WTC11 (cell line): Measurements from ENCODE around the gene B4GALT6. TPM values are rescaled to one million over a fixed set of nuclear protein-coding genes. Genes with fewer than 3 reads are reported as not detected.

Experiments
- ATAC-seq: fragments of 200-7000 bp; cut with Tn5 transposase; 2 replicates; pipeline ENCODE4 v1.10.0; 2021; ENCODE audit warnings: mild to moderate bottlenecking, moderate library complexity
- CTCF ChIA-PET: fragments of 300-600 bp; sonication (Branson Sonifier 250); formaldehyde crosslinking; loops from one replicate; lab custom pipeline; 2021; ENCODE audit warnings: antibody characterized with exemption; lab: Charles Lee
- POLR2A ChIA-PET: fragments of 350-600 bp; sonication (Branson Sonifier 250); formaldehyde crosslinking; loops from one replicate; lab custom pipeline; 2021; ENCODE audit warnings: antibody characterized with exemption; lab: Charles Lee
- DNase-seq: peaks from one replicate; pipeline ENCODE4 v3.0.0; 2021; ENCODE audit warnings: low spot score
- H3K27ac Mint-ChIP-seq: 2 replicates; pipeline ENCODE4 v1.8.0; 2021; ENCODE audit warnings: mixed read lengths
- H3K27me3 Mint-ChIP-seq: 2 replicates; pipeline ENCODE4 v1.8.0; 2021; ENCODE audit warnings: low read depth, mild to moderate bottlenecking, moderate library complexity, mixed read lengths
- H3K36me3 Mint-ChIP-seq: 2 replicates; pipeline ENCODE4 v1.8.0; 2021; ENCODE audit warnings: mixed read lengths
- H3K4me1 Mint-ChIP-seq: 2 replicates; pipeline ENCODE4 v1.8.0; 2022; ENCODE audit warnings: mixed read lengths
- H3K4me3 Mint-ChIP-seq: 2 replicates; pipeline ENCODE4 v1.8.0; 2021; ENCODE audit warnings: mild to moderate bottlenecking, moderate library complexity, mixed read lengths
- H3K9me3 Mint-ChIP-seq: 2 replicates; pipeline ENCODE4 v1.8.0; 2021; ENCODE audit warnings: mixed read lengths
- CBFB ChIP-seq: sonication (generic); formaldehyde crosslinking; IDR thresholded peaks from 2 replicates; pipeline ENCODE4 v1.8.1; 2022; ENCODE audit warnings: mild to moderate bottlenecking, low read depth, missing genetic modification reagents
- NR1H2 ChIP-seq: sonication (generic); formaldehyde crosslinking; IDR thresholded peaks from 2 replicates; pipeline ENCODE4 v1.9.0; 2021; ENCODE audit warnings: mild to moderate bottlenecking, moderate library complexity, missing genetic modification reagents
- OVOL2 ChIP-seq: fragments of 250-450 bp; sonication (Bioruptor Pico); IDR thresholded peaks from 2 replicates; pipeline ENCODE4 v1.9.0; 2021; ENCODE audit warnings: mild to moderate bottlenecking, borderline replicate concordance
- PRRX2 ChIP-seq: fragments of 250-450 bp; sonication (Bioruptor Pico); IDR thresholded peaks from 2 replicates; pipeline ENCODE4 v1.8.0; 2021; ENCODE audit warnings: mild to moderate bottlenecking
- SMAD3 ChIP-seq: sonication (generic); formaldehyde crosslinking; IDR thresholded peaks from 2 replicates; pipeline ENCODE4 v1.8.0; 2022; ENCODE audit warnings: missing genetic modification reagents, mild to moderate bottlenecking, borderline replicate concordance
- ZNF232 ChIP-seq: sonication (generic); formaldehyde crosslinking; IDR thresholded peaks from 2 replicates; pipeline ENCODE4 v1.8.0; 2022; ENCODE audit warnings: mild to moderate bottlenecking, missing genetic modification reagents
- total RNA-seq: library from RNA; stranded (reverse); gene quantifications from 3 replicates; pipeline ENCODE4 v1.2.3, GENCODE V29; 2021
- TF ChIP-seq, protein P1 (sequence below): fragments of 250-450 bp; sonication (Bioruptor Pico); IDR thresholded peaks from 2 replicates; pipeline ENCODE4 v1.9.0; 2021; ENCODE audit warnings: moderate library complexity, mild to moderate bottlenecking, inconsistent platforms, borderline replicate concordance
- TF ChIP-seq, protein P2 (sequence below): sonication (generic); formaldehyde crosslinking; IDR thresholded peaks from 2 replicates; pipeline ENCODE4 v1.8.0; 2022; ENCODE audit warnings: mild to moderate bottlenecking, missing genetic modification reagents
- TF ChIP-seq, protein P3 (sequence below): fragments of 250-450 bp; sonication (Bioruptor Pico); IDR thresholded peaks from 2 replicates; pipeline ENCODE4 v1.9.0; 2021; ENCODE audit warnings: mild to moderate bottlenecking, borderline replicate concordance
- TF ChIP-seq, protein P4 (sequence below): sonication (generic); formaldehyde crosslinking; IDR thresholded peaks from 2 replicates; pipeline ENCODE4 v1.8.0; 2023; ENCODE audit warnings: mild to moderate bottlenecking, missing genetic modification reagents
- TF ChIP-seq, protein P5 (sequence below): sonication (generic); formaldehyde crosslinking; IDR thresholded peaks from 2 replicates; pipeline ENCODE4 v1.8.0; 2023; ENCODE audit warnings: missing genetic modification reagents, mild to moderate bottlenecking, borderline replicate concordance
- TF ChIP-seq, protein P6 (sequence below): fragments of 200-600 bp; IDR thresholded peaks from 2 replicates; pipeline ENCODE4 v1.8.0; 2022; ENCODE audit warnings: antibody characterized with exemption
- TF ChIP-seq, protein P7 (sequence below): sonication (generic); formaldehyde crosslinking; conservative IDR thresholded peaks from 2 replicates; pipeline ENCODE4 v1.8.1; 2023; ENCODE audit warnings: mild to moderate bottlenecking, low read depth, missing genetic modification reagents, moderate library complexity

The B4GALT6 gene
- total RNA-seq, 1 experiment from 2014 or later = 50.6 TPM

DNA sequence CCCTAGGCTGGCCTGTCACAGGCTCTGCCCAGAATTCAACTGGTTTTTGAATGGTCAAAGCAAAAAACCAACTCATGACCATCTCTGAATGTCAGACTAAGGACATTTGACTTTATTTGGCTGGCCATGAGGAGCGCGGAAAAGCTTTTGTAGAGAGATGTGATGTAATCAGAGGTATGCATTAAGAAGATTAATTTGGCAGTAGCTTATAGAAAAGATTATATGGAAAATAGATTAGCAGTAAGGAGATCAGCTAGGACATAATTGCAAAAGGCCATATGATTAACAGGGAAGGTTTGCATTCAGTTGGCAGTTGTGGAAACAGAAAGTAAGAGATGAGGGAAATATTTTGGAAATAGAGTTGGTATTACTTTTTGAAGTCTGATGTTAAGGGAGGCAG, 105.0 kb downstream of the B4GALT6 start:
- no peak for DNase-seq
- ATAC-seq = no peak
- no peak overlapping the region for H3K27ac Mint-ChIP-seq
- TF ChIP-seq, protein P1, sequence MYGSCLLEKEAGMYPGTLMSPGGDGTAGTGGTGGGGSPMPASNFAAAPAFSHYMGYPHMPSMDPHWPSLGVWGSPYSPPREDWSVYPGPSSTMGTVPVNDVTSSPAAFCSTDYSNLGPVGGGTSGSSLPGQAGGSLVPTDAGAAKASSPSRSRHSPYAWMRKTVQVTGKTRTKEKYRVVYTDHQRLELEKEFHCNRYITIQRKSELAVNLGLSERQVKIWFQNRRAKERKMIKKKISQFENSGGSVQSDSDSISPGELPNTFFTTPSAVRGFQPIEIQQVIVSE (CRISPR knock-in tag) = no peak
- TF ChIP-seq CBFB (CRISPR knock-in tag) (no peak), ZNF232 (CRISPR knock-in tag) (no peak), NR1H2 (CRISPR knock-in tag) (no peak), PRRX2 (CRISPR knock-in tag) (no peak), OVOL2 (CRISPR knock-in tag) (no peak)
- TF ChIP-seq, protein P2, sequence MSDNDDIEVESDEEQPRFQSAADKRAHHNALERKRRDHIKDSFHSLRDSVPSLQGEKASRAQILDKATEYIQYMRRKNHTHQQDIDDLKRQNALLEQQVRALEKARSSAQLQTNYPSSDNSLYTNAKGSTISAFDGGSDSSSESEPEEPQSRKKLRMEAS (CRISPR knock-in tag) = no peak
- TF ChIP-seq, protein P3, sequence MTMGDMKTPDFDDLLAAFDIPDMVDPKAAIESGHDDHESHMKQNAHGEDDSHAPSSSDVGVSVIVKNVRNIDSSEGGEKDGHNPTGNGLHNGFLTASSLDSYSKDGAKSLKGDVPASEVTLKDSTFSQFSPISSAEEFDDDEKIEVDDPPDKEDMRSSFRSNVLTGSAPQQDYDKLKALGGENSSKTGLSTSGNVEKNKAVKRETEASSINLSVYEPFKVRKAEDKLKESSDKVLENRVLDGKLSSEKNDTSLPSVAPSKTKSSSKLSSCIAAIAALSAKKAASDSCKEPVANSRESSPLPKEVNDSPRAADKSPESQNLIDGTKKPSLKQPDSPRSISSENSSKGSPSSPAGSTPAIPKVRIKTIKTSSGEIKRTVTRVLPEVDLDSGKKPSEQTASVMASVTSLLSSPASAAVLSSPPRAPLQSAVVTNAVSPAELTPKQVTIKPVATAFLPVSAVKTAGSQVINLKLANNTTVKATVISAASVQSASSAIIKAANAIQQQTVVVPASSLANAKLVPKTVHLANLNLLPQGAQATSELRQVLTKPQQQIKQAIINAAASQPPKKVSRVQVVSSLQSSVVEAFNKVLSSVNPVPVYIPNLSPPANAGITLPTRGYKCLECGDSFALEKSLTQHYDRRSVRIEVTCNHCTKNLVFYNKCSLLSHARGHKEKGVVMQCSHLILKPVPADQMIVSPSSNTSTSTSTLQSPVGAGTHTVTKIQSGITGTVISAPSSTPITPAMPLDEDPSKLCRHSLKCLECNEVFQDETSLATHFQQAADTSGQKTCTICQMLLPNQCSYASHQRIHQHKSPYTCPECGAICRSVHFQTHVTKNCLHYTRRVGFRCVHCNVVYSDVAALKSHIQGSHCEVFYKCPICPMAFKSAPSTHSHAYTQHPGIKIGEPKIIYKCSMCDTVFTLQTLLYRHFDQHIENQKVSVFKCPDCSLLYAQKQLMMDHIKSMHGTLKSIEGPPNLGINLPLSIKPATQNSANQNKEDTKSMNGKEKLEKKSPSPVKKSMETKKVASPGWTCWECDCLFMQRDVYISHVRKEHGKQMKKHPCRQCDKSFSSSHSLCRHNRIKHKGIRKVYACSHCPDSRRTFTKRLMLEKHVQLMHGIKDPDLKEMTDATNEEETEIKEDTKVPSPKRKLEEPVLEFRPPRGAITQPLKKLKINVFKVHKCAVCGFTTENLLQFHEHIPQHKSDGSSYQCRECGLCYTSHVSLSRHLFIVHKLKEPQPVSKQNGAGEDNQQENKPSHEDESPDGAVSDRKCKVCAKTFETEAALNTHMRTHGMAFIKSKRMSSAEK (CRISPR knock-in tag) = no peak
- TF ChIP-seq, all 79 proteins: peak for 0
- Mint-ChIP-seq H3K9me3 (0 out of 2 replicates have a peak, but pooled peaks cover 3% of the 10 kb centered on the region), H3K27me3 (no peaks in the 10 kb centered on the region), H3K4me3 (no peak overlapping the region), H3K4me1 (0 out of 2 replicates have a peak, but pooled peaks cover 2% of the 10 kb centered on the region), H3K36me3 (no peaks in the 10 kb centered on the region)
- ChIA-PET POLR2A (no interaction called here), CTCF (interaction anchor here (1.2 kb wide), 1 partner anchor 23 kb away, joined by 5 read pairs; no protein-coding TSS in a partner anchor)

DNA sequence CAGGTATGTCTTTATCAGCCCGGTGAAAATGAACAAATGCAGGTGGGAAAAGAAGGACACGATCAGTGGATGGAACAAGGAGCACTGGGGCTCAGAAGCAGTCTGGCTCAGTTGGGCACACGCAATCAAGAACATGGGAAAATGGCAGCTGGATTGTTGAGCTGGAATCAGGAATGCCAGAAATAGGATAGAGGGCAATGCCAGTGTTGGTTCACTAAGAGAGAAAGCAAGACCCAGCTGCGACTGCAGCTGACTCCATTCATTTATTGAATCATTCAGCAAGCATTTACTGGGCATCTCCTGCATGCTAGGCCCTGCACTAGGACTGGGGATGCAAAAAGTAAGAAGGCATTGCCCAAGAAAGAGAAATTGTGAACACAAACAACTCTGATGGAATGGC, 106.3 kb downstream of the B4GALT6 start:
- TF ChIP-seq, protein P4, sequence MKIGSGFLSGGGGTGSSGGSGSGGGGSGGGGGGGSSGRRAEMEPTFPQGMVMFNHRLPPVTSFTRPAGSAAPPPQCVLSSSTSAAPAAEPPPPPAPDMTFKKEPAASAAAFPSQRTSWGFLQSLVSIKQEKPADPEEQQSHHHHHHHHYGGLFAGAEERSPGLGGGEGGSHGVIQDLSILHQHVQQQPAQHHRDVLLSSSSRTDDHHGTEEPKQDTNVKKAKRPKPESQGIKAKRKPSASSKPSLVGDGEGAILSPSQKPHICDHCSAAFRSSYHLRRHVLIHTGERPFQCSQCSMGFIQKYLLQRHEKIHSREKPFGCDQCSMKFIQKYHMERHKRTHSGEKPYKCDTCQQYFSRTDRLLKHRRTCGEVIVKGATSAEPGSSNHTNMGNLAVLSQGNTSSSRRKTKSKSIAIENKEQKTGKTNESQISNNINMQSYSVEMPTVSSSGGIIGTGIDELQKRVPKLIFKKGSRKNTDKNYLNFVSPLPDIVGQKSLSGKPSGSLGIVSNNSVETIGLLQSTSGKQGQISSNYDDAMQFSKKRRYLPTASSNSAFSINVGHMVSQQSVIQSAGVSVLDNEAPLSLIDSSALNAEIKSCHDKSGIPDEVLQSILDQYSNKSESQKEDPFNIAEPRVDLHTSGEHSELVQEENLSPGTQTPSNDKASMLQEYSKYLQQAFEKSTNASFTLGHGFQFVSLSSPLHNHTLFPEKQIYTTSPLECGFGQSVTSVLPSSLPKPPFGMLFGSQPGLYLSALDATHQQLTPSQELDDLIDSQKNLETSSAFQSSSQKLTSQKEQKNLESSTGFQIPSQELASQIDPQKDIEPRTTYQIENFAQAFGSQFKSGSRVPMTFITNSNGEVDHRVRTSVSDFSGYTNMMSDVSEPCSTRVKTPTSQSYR (CRISPR knock-in tag) = no peak
- TF ChIP-seq, protein P5, sequence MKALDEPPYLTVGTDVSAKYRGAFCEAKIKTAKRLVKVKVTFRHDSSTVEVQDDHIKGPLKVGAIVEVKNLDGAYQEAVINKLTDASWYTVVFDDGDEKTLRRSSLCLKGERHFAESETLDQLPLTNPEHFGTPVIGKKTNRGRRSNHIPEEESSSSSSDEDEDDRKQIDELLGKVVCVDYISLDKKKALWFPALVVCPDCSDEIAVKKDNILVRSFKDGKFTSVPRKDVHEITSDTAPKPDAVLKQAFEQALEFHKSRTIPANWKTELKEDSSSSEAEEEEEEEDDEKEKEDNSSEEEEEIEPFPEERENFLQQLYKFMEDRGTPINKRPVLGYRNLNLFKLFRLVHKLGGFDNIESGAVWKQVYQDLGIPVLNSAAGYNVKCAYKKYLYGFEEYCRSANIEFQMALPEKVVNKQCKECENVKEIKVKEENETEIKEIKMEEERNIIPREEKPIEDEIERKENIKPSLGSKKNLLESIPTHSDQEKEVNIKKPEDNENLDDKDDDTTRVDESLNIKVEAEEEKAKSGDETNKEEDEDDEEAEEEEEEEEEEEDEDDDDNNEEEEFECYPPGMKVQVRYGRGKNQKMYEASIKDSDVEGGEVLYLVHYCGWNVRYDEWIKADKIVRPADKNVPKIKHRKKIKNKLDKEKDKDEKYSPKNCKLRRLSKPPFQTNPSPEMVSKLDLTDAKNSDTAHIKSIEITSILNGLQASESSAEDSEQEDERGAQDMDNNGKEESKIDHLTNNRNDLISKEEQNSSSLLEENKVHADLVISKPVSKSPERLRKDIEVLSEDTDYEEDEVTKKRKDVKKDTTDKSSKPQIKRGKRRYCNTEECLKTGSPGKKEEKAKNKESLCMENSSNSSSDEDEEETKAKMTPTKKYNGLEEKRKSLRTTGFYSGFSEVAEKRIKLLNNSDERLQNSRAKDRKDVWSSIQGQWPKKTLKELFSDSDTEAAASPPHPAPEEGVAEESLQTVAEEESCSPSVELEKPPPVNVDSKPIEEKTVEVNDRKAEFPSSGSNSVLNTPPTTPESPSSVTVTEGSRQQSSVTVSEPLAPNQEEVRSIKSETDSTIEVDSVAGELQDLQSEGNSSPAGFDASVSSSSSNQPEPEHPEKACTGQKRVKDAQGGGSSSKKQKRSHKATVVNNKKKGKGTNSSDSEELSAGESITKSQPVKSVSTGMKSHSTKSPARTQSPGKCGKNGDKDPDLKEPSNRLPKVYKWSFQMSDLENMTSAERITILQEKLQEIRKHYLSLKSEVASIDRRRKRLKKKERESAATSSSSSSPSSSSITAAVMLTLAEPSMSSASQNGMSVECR (CRISPR knock-in tag) = no peak
- no peak for TF ChIP-seq SMAD3 (CRISPR knock-in tag)
- TF ChIP-seq, protein P6, sequence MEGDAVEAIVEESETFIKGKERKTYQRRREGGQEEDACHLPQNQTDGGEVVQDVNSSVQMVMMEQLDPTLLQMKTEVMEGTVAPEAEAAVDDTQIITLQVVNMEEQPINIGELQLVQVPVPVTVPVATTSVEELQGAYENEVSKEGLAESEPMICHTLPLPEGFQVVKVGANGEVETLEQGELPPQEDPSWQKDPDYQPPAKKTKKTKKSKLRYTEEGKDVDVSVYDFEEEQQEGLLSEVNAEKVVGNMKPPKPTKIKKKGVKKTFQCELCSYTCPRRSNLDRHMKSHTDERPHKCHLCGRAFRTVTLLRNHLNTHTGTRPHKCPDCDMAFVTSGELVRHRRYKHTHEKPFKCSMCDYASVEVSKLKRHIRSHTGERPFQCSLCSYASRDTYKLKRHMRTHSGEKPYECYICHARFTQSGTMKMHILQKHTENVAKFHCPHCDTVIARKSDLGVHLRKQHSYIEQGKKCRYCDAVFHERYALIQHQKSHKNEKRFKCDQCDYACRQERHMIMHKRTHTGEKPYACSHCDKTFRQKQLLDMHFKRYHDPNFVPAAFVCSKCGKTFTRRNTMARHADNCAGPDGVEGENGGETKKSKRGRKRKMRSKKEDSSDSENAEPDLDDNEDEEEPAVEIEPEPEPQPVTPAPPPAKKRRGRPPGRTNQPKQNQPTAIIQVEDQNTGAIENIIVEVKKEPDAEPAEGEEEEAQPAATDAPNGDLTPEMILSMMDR = no peak
- TF ChIP-seq, protein P7, sequence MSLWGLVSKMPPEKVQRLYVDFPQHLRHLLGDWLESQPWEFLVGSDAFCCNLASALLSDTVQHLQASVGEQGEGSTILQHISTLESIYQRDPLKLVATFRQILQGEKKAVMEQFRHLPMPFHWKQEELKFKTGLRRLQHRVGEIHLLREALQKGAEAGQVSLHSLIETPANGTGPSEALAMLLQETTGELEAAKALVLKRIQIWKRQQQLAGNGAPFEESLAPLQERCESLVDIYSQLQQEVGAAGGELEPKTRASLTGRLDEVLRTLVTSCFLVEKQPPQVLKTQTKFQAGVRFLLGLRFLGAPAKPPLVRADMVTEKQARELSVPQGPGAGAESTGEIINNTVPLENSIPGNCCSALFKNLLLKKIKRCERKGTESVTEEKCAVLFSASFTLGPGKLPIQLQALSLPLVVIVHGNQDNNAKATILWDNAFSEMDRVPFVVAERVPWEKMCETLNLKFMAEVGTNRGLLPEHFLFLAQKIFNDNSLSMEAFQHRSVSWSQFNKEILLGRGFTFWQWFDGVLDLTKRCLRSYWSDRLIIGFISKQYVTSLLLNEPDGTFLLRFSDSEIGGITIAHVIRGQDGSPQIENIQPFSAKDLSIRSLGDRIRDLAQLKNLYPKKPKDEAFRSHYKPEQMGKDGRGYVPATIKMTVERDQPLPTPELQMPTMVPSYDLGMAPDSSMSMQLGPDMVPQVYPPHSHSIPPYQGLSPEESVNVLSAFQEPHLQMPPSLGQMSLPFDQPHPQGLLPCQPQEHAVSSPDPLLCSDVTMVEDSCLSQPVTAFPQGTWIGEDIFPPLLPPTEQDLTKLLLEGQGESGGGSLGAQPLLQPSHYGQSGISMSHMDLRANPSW = no peak
- Mint-ChIP-seq H3K4me3 (no peak overlapping the region), H3K4me1 (0 out of 2 replicates have a peak, but pooled peaks cover 2% of the 10 kb centered on the region), H3K36me3 (no peaks in the 10 kb centered on the region), H3K27me3 (no peaks in the 10 kb centered on the region), H3K27ac (no peak overlapping the region), H3K9me3 (0 out of 2 replicates have a peak, but pooled peaks cover 3% of the 10 kb centered on the region)
- DNase-seq = no peak
- ChIA-PET CTCF (no interaction called here), POLR2A (no interaction called here)
- ATAC-seq = no peak
